ENCODE measurements around the gene PSAPL1. TPM values are rescaled to one million over a fixed set of nuclear protein-coding genes. Genes with fewer than 3 reads are reported as not detected.

Gene PSAPL1
- total RNA-seq, 1 experiment from 2014 or later = 0.15 TPM

GRCh38 chr4:7392438-7393421 is 42.0 kb downstream of the PSAPL1 start:
- Histone ChIP-seq H3K27ac (no peak overlapping the region), H3K27me3 (ENCODE audit: insufficient read depth, low read depth) (no peaks in the 10 kb centered on the region), H3K4me2 (no peak overlapping the region), H3K9me2 (ENCODE audit: insufficient read depth) (no peaks in the 10 kb centered on the region), H3K36me3 (ENCODE audit: low read depth) (no peaks in the 10 kb centered on the region), H3K9me3 (ENCODE audit: insufficient read depth, low read depth) (no peaks in the 10 kb centered on the region), H4K20me1 (ENCODE audit: insufficient read depth) (no peaks in the 10 kb centered on the region), H3F3A (ENCODE audit: insufficient read depth, low read depth) (no peaks in the 10 kb centered on the region), H3K4me3 (no peak overlapping the region), H3K4me1 (replicated peaks; ENCODE audit: insufficient read depth) (no peaks in the 10 kb centered on the region), H2AFZ (no peak overlapping the region), H3K79me2 (ENCODE audit: low read depth) (no peaks in the 10 kb centered on the region)
- no peak for DNase-seq
- intact Hi-C loops (cut with micrococcal nuclease; ENCODE audit: unreplicated experiment) = no loop called here
- ChIA-PET POLR2A (ENCODE audit: unreplicated experiment) (no interaction called here), CTCF (no interaction called here)
- no TSS peak for BruUV-seq (replicated peaks)
- no peak for TF ChIP-seq EZH2 (IDR thresholded peaks at IDR 0.05; ENCODE audit: low read depth)

- Histone ChIP-seq H3K4me1 (replicated peaks; ENCODE audit: insufficient read depth) (no peaks in the 10 kb centered on the region), H4K20me1 (ENCODE audit: insufficient read depth) (no peaks in the 10 kb centered on the region), H3K4me3 (no peak overlapping the region), H3K4me2 (no peak overlapping the region), H3F3A (ENCODE audit: insufficient read depth, low read depth) (no peaks in the 10 kb centered on the region), H3K27ac (no peak overlapping the region), H3K79me2 (ENCODE audit: low read depth) (no peaks in the 10 kb centered on the region), H3K9me2 (ENCODE audit: insufficient read depth) (no peaks in the 10 kb centered on the region), H3K27me3 (ENCODE audit: insufficient read depth, low read depth) (no peaks in the 10 kb centered on the region), H2AFZ (no peak overlapping the region), H3K9me3 (ENCODE audit: insufficient read depth, low read depth) (no peaks in the 10 kb centered on the region), H3K36me3 (ENCODE audit: low read depth) (no peaks in the 10 kb centered on the region)
- intact Hi-C loops (cut with micrococcal nuclease; ENCODE audit: unreplicated experiment) = no loop called here
- no TSS peak for BruUV-seq (replicated peaks)
- TF ChIP-seq CTCF (conservative IDR thresholded peaks at IDR 0.05) (no peak), EZH2 (IDR thresholded peaks at IDR 0.05; ENCODE audit: low read depth) (no peak)
- POLR2A ChIA-PET (ENCODE audit: unreplicated experiment) = no interaction called here
- DNase-seq = no peak
- CTCF ChIA-PET = no interaction called here
These were observed 42.9 kb downstream of the PSAPL1 start for GRCh38 chr4:7391637-7392437.

- H3K9me2 ChIP-seq (ENCODE audit: insufficient read depth) = no peaks in the 10 kb centered on the region
These were observed 43.7 kb downstream of the PSAPL1 start for GRCh38 chr4:7390906-7391636.

More at GRCh38 chr4:7390906-7391636, 43.7 kb downstream of the PSAPL1 start:
- BruUV-seq (replicated peaks) = no TSS peak
- no peak overlapping the region for H3K4me2 ChIP-seq
- no peak overlapping the region for H3K4me3 ChIP-seq
- ChIA-PET CTCF (no interaction called here), POLR2A (ENCODE audit: unreplicated experiment) (no interaction called here)
- H3K79me2 ChIP-seq (ENCODE audit: low read depth) = no peaks in the 10 kb centered on the region
- no peaks in the 10 kb centered on the region for H3K9me3 ChIP-seq (ENCODE audit: insufficient read depth, low read depth)
- no peaks in the 10 kb centered on the region for H3K36me3 ChIP-seq (ENCODE audit: low read depth)
- no peak for DNase-seq
- H4K20me1 ChIP-seq (ENCODE audit: insufficient read depth) = no peaks in the 10 kb centered on the region
- no peak overlapping the region for H3K27ac ChIP-seq
- no peaks in the 10 kb centered on the region for H3K4me1 ChIP-seq (replicated peaks; ENCODE audit: insufficient read depth)
- no peak overlapping the region for H2AFZ ChIP-seq
- H3K27me3 ChIP-seq (ENCODE audit: insufficient read depth, low read depth) = no peaks in the 10 kb centered on the region
- TF ChIP-seq EZH2 (IDR thresholded peaks at IDR 0.05; ENCODE audit: low read depth) (no peak), CTCF (conservative IDR thresholded peaks at IDR 0.05) (no peak)
- no peaks in the 10 kb centered on the region for H3F3A ChIP-seq (ENCODE audit: insufficient read depth, low read depth)
- intact Hi-C loops (cut with micrococcal nuclease; ENCODE audit: unreplicated experiment) = no loop called here

All from PC-9 (cell line).